Inflammatory macrophage (primary cell): Measurements from ENCODE around the gene KCTD16.

ENCODE experiments used
- DNase-seq, 2 donors: peaks; one replicate each; pipeline ENCODE4 v3.0.0-alpha.2; 2020 to 2022

Gene KCTD16

DNA sequence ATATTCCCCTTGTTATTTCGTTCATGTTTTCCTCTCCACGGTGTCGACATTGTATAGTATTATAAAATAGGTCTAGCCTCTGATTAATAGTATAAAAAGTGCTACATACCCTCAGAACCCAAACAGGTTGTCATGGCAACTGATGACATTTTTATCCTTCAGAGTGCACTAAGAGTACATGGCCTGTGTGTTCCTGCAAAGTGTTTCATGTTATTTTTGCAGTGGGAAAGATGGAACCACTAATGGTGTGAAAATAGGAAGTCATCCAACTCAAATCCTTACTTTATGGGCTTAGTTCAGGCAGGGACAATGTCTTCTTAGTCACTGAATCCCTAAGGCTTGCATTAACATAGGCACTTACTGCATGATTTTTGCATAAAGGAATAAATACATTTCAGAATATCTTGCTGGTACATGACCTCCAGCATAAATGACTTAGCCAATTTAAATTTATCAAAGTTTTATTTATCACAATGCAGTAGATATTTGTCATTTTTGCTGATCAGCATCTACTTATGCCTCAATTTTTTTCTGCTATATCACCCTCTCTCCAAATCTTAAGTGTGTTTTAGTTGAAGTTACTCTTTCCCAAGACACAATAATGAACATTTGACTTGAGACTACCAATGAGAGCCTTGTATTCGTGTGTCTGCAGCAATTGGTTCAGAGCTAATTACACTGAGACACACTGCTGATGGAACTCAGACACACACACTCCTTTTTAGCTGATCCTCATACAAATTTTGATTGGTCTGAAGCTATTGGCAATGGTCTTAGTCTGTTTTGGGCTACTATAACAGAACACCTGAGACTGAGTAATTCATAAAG lies 243.7 kb downstream of the KCTD16 start:
- no peak for DNase-seq

DNA sequence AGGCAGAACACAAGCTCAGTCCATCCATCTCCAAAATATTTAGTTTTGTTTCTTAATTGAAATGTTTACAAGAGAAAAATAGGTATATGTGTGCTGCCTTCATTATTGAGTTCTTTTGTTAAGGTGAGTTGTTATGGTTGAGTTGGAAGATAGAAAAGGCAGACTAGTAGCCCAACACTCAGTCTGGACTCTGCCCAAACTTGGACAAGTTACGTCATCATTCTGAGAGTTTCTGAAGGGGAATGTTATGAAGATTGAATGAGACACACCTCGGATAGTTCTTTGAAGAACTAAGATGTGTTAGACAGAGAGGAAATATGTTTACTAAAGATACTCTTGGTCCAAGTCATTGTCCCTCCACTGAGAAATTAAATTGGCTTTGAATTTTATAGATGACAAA lies 245.5 kb downstream of the KCTD16 start:
- no peak for DNase-seq

DNA sequence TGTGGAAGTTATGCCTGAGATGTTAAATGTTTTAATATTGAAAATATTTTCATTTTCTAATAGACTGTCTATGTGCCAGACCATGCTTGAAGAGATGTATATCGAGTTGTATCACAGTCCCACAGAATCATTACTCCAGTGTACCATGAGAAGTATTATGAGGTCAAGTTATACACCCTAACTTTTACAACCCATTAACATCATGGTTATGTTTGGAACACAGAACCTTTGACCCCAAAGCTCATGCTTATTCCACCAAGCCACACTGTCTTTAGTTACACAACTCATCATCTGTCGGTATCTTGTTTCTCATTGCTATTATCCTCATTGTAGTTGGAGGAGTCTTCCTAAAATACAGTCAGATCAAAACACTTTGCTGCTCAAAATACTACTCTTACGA lies 248.0 kb downstream of the KCTD16 start:
- no peak for DNase-seq

DNA sequence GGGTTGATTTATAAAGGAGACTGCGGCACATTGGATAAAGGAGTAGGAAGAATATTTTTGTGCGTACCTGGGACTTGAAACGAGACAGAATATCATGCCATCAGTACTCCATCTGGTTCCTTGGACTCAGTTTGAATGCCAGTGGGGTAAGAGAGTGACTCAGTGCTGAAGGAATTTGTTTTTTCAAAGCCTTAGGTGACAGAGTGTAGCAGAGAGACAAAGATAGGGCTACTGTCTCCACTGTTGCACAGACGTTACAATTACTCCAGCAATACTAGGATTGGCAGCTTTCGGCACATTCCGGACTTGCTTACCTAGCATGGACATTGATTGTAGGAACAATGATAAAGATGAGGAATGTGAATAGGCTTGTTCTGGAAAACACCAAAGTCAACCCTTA lies 250.7 kb downstream of the KCTD16 start:
- no peak for DNase-seq

DNA sequence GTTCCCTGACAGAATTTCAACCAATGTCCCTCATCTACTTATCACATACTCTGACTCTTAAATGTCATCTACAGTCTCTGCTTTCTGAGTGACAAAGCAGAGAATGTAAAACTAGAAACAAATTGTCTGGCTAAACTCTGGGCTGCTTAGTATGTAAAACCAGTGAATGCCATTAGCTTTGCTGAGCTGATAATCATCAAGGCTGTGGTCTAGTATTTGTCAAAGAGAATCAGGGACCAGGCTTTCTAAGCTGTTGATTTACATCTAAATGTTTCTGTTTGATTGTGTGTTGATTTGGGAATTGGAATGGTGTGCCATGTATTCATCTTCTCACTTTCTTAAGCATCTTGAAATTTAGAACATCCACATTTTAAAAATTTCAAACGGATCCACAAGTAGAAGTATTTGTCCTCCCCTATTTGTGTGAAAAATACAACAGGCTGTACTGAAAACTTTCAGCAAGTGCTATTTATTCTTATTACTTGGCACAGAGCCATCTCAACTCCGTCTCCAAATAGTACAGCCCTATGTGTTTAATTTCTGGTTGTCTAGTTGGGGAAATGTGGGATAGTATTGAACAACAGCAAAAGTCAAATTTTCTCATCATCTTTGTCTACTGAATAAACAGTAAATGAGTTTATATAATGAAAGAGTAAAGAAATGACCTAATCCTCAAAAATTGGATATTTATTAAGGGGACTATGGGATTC lies 251.5 kb downstream of the KCTD16 start:
- DNase-seq, result no peak

DNA sequence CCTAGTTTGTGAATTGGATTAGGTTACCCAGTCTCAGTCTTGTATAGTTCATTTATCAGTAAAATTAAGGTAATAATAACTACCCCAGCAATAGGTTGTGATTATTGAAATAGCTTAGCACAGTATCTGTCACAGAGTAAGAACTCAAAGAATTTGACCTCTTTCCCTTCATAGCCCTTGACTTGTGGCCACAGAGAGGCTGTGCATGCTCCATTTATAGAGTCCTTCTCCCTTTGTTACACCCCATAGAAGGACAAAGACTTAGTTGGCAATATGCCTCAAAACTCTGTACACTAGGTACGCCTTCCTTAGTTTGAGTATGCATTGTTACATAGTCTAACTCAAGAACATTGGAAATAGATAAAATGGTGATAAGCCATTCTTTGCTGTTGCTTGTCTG lies 257.2 kb downstream of the KCTD16 start:
- DNase-seq, result no peak

DNA sequence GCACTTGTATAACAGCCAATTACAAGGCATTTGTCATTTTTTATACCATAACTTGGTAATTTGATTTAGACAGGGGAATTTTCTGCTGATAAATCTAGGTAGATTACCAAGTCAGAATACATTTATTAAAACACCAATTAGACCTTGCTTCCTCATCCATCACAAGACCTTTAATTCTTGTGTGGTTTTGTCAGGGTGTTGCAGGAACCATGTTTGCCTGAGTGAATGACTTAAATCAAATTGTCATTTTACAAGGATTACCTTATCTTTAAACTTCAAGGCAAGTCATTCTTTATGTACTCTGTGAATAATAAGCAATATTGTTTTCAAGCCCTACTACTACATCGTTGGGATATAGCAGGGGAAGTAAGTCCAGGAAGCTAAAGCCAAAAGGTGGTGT lies 257.7 kb downstream of the KCTD16 start:
- DNase-seq, result no peak

DNA sequence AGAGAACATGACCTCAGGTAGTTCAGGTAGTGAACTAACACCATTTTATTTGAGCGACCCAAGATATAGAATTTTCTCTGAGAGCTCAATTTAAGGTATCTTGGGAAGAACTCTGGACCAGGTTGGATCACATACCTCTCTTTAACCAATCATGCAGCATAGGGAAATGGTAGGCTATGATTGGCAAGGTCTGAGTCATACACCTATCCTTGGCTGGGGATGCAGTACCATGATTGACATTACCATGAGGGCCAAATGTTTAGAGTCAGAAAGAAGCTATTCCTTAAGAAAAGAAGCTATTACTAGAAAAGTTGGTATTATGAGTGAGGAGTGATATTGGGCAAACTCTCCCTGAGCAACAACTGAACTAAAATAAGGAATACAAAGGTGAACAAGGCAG lies 258.7 kb downstream of the KCTD16 start:
- DNase-seq, result no peak

DNA sequence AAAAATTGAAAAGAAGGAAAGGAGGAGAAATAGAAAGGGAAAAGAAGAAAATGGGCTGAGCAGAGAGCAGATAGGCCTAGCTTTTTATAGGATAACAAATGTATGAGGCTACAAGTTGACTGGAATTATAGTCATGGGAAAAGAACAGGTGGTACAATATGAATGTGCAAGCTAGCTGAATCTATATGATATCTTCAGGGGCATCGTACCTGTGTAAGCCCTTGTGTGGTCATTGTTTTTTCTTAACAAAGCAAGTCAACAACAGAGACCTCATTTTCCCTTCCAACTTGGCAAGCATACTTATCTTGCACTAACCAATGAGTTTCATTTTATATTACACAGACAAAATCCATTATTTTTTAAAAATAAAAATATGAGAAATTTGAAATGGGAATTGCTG lies 259.2 kb downstream of the KCTD16 start:
- DNase-seq, result no peak

DNA sequence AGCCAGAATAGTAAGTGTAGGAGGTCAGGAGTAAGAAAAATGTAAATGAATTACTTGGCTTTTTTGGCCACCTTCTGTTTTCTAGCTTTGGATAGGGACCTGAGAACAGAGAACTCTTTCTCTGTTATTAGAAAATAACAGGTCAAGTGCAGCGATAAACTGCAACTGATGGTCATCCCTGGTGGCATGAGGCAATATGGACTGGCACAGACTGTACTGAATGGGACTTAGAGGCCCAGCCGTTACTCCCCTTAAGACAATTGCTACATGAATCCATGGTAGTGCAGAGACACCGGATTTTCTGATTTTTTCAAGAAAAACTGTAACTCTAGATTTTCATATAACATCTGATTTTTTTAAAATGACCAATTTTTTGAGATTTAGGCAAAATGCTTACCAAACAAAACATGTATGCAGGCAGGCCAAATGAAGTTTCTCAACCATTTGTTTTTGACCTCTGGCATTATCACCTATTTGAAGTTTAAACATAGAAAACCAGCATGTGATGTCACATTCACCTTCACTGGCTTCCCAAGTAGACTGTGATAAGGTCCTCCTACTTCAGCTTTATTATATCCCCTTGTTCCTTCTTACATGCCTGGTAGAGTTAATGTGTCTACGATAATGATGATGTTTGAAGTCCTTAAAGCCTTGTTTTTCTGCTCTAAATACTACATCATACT lies 262.6 kb downstream of the KCTD16 start:
- no peak for DNase-seq

DNA sequence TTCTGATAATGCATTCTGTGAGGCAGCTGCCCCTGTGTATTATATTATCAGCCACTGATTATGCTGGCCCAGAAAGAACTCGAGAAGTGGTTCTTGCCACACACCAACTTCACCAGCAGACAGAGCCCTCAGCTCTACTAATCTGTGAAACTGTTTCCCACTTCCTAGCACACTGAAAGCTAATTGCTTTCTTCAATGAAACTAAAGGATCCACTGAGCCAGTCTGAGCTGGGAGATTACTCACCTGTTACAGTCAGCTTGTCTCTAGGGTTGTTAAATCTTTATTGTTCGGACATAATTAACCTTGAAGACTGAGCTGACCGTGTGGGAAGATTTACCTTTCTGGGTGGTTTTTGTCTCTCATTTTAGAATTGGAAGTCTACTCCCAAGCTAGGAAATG lies 263.2 kb downstream of the KCTD16 start:
- DNase-seq, result no peak

DNA sequence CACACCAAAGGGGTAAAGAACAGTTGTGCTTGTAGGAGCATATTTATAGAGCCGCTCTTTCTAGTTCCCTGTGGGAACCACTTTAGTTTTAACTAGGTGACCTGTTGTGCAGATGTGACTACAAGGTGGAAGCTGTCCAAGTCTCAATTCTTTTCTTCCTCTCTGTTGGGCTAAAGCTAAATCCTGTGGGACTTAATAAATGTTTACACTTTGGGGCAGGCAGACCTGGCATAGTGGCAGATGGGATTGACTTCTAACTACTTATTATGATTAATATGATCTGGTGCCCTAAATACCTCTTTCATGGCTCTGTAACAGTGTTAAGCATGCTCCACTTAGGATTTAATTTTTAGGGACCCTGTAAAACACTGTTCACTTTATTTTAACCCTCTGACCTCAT lies 265.3 kb downstream of the KCTD16 start:
- no peak for DNase-seq

DNA sequence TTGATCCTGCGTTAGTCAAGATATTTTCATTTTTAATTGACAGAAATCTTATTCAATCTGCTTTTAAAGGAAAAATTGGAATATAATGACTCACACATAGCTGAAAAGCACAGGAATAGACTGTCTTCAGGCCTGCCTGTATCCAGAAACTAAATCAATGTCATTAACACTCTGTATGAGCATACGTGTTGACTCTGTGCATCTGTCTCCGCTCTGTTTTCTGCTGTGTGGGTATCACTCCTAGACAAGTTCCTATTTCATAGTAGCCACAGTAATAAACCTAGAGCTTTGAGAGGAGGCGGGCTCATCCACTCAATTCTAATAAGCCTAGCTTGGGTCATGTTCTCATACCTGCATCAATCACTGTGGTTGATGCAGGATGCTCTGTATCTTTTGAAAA lies 267.6 kb downstream of the KCTD16 start:
- no peak for DNase-seq

DNA sequence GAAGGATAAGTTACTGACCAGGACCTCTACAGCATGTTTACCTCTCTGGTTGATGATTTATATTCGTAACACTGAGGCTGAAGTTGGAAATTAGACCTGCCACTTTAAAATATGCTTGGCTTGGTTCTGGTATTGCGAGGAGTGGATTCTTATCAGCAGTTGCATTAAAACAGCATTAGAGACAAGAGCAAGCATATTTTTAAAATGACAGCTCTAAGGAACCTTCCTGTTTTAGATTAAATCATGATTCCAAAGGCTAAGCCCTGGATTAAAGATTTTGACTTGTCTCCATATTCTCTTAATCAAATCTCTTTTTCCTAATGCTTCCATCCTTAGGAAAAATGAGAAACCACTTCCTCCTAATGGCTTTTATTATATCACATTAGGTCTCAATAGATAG lies 277.8 kb downstream of the KCTD16 start:
- no peak for DNase-seq

DNA sequence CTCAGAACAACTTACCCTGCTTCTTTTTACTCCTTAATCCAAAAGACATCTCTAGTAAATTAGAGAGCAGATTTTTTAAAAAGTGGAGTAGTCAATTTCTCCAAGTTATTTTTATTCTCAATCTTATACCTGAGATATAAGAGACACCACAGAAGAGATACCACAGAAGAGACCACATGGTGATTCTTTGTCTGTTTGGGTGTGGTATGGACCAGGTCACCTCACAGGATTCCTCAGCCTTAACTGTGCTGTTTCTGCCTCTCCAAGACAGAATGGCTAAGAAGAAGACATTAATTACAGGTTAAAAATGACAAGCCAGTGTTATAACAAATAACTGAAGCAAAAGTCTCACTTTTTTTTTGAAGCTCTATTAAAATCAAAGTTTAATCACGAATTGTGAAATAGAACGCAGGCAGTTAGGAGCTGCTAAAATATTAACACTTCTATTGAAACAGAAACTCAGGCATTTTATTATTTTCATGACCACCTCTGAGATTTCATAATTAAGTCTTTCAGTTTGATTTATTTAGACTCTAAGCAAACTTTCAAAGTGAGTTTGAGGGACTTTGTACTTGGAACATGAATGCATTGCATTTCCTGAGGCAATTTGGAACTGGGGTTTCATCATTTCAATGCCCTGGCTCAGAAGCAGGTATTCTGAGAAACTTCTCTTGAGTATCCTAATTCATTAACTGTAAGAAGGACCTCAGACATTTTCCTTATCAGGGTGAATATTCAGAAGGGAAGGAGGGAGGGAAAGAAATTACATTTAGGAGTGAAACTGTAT lies 280.7 kb downstream of the KCTD16 start:
- DNase-seq, result no peak

DNA sequence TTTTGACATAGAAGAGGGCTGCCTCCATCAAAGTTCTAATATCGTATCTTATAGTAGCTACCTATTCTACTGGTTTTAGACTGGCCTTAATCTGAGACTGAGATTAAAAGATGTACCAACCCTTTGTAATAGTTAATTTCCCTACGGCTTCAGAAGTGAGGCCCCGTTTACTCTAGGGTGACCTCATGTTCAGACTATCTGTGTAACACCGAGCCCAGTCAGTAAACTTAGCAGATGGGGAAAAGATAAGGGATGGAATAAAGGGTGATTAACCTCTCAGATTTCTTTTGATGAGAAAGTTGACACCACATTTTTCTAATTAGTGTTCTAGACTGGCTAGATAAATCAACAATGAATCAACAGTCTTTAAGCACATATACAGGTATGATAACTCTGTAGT lies 283.1 kb downstream of the KCTD16 start:
- no peak for DNase-seq

DNA sequence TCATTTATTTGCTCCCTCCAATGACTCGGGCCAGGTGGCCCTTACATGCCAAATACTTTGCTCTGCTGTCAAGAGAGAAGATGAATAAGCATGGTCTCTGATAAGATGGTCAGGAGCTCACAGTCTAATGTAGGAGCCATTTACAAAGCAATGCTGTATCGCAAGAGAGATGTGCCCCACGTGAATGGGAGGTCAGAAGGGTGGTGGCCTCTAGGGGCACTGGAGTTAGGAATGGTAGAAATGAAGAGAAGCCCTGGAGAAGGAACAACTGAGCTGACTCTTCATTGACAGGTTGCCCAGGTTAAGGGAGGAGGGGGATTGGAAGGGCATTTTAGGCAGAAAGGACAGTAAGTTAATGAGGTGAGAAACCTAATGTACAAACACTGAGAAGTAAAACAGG lies 286.5 kb downstream of the KCTD16 start:
- DNase-seq, result no peak

DNA sequence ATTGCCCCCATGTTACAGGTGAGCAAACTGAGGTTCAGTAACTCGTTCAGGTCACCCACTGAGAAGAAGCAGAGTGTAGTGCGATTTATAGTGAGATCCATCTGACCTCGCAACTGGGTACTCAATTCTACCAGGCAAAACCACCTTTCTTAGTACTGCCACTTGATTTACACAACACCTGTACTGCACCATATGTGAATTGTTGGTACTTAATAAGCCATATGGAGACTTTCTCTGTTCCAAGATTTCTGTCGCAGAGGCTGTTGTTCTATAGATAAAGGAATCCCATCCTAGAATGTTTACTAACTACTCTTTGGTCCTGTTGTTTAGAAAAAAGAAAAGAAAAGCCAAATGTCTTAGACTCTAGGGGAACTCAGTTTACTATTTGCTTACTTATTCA lies 287.5 kb downstream of the KCTD16 start:
- DNase-seq, result no peak

DNA sequence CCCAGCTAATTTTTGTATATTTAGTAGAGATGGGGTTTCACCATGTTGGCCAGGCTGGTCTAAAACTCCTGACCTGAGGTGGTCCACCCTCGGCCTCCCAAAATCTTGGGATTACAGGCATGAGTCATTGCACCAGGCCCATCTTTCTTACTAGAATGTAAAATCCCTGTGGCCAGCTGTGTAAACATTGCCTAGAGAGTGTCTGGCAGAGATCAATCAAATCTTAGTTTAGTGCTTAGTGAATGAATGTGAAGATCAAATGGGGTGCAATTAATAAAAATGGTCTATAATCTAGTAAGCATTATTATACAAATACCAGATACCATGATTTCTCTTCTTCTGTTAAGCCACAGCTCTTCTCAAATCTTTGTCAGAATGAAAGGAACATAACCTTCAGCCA lies 289.9 kb downstream of the KCTD16 start:
- DNase-seq, result no peak

DNA sequence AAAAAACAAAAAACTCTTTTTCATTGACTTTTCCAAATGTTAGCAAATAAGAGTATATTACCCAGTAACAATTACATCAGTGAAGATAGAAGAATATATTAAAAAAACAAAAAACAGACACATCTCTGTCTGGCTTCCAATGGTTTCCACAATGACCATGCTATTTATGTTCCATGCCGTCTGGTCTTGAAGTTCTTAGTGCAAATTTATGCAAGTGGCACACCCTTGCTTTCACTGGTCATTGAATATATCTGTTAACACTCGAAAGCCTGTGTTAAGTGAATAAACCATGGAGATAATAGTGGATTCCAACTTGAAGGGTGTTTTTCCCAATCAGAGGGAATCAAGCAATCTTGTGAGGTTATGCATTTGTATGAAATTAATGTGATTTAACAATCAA lies 291.9 kb downstream of the KCTD16 start:
- no peak for DNase-seq

DNA sequence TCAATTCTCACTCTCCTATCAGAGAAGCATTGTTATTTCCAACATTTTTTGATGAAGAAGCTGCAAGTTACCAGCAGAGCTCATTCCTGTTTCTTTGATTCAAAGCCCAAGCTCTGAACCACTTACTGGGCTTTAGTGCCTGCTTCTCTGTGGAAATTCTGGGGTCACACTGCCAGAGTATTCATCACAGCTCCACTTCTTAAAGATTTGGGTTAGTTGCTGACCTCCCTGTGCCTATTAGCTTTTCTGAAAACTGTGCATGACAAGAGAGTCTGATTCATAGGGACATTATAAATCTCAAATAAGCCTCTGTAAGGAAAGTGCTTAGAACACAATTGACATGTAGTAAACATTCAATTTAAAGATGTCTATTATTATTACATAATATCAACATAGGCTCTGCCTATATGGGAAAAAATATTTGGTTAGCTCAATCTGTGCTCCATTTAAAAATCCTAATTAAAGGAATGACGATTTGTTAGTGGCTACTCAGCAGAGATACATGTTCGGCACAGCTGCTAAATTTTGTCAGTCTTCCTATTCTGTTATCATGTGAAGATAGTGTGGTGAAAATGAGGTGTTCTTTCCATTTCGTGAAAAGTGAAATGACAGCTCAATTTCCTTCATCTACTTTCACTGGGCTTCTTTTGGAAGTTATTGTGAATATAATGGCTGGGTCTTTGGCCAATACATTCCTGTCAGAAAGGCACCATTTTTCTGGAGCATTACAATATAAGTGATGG lies 293.0 kb downstream of the KCTD16 start:
- DNase-seq, result no peak

DNA sequence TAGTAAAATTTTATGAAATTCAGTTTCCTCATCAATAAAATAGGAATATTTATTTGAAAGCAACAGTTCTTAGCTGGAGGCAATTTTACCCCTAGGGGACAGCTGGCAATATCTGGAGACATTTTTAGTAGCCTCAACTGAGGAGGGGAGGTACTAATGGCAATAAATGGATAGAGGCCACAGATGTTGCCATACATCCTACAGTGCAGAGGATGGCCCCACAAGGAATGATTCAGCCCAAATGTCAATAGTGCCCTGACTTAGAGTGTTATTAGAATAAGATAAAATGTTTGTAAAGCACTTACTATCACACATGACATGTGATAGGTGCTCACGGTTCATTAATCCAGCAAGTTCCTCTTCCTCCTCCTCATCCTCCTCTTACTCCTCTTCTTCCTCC lies 293.6 kb downstream of the KCTD16 start:
- DNase-seq, result no peak
